AG04450 (cell line): Measurements from ENCODE around the gene SLC12A2. TPM values are rescaled to one million over a fixed set of nuclear protein-coding genes. Genes with fewer than 3 reads are reported as not detected.

ENCODE experiments used
- CTCF ChIA-PET: fragments of 300-600, 350-600 bp; formaldehyde crosslinking; extraction: SDS; loops from one replicate; lab custom pipeline; 2022; ENCODE audit warnings: antibody characterized with exemption, inconsistent platforms; lab: Charles Lee
- POLR2A ChIA-PET: fragments of 350-600 bp; formaldehyde crosslinking; extraction: SDS; loops from one replicate; lab custom pipeline; 2021; ENCODE audit warnings: antibody characterized with exemption, inconsistent platforms; lab: Yijun Ruan, JAX
- DNase-seq: peaks from one replicate; pipeline ENCODE4 v3.0.0-alpha.2; 2011; ENCODE audit warnings: low read depth, low spot score
- H3K27ac ChIP-seq: one replicate; pipeline ENCODE4 v1.5.1; 2012; ENCODE audit warnings: low read depth, low read length, control low read depth
- H3K27me3 ChIP-seq: one replicate; pipeline ENCODE4 v1.6.0; 2012; ENCODE audit warnings: low read length; ENCODE audit not compliant: control insufficient read depth, insufficient read depth
- H3K4me3 ChIP-seq: 2 replicates; pipeline ENCODE4 v1.5.1; 2011; ENCODE audit warnings: mild to moderate bottlenecking, low read depth, low read length, control low read depth
- H3K9me3 ChIP-seq: 2 replicates; pipeline ENCODE4 v1.5.1; 2012; ENCODE audit warnings: low read length; ENCODE audit not compliant: control insufficient read depth, insufficient read depth
- polyA plus RNA-seq: library from polyadenylated mRNA; depleted of rRNA; stranded (reverse); fragments of >200 nt; gene quantifications from 2 replicates; pipeline ENCODE4 v1.2.3, GENCODE V29; 2011
- TF ChIP-seq, protein P1 (sequence below): IDR thresholded peaks from 2 replicates; pipeline ENCODE4 v1.5.1; 2011; ENCODE audit warnings: low read depth, low read length, control low read depth, inconsistent platforms

Gene SLC12A2
- polyA plus RNA-seq, 1 experiment: 10.5 TPM

GRCh38 chr5:128074171-128074570, 9.4 kb upstream of the SLC12A2 start:
- Histone ChIP-seq H3K9me3 (no peaks in the 10 kb centered on the region), H3K27ac (no peak overlapping the region), H3K27me3 (no peaks in the 10 kb centered on the region), H3K4me3 (no peak overlapping the region)
- TF ChIP-seq, protein P1, sequence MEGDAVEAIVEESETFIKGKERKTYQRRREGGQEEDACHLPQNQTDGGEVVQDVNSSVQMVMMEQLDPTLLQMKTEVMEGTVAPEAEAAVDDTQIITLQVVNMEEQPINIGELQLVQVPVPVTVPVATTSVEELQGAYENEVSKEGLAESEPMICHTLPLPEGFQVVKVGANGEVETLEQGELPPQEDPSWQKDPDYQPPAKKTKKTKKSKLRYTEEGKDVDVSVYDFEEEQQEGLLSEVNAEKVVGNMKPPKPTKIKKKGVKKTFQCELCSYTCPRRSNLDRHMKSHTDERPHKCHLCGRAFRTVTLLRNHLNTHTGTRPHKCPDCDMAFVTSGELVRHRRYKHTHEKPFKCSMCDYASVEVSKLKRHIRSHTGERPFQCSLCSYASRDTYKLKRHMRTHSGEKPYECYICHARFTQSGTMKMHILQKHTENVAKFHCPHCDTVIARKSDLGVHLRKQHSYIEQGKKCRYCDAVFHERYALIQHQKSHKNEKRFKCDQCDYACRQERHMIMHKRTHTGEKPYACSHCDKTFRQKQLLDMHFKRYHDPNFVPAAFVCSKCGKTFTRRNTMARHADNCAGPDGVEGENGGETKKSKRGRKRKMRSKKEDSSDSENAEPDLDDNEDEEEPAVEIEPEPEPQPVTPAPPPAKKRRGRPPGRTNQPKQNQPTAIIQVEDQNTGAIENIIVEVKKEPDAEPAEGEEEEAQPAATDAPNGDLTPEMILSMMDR: no peak
- DNase-seq: no peak
- ChIA-PET POLR2A (no interaction called here), CTCF (no interaction called here)

- Histone ChIP-seq H3K27ac (no peak overlapping the region), H3K27me3 (no peaks in the 10 kb centered on the region), H3K4me3 (no peak overlapping the region), H3K9me3 (no peaks in the 10 kb centered on the region)
- TF ChIP-seq, protein P1: no peak
- CTCF ChIA-PET: no interaction called here
- no peak for DNase-seq
- POLR2A ChIA-PET: no interaction called here
Measured at GRCh38 chr5:128074953-128075352, 8.6 kb upstream of the SLC12A2 start.

DNA sequence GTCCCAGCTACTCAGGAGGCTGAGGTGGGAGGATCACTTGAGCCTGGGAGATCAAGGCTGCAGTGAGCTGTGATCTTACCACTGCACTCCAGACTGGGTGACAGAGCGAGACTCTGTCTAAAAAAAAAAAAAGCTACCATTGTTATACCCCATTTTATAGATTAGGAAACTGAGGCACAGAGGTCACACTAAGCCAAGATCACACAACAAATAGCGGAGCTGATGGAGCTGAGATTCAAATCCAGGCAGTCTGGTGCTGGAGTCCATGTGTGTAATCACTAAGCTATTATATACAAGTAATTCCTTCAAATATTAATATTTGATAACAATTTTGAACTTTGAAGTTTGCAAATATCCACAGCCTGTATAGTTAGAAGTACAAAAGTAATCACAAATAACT, 6.0 kb upstream of the SLC12A2 start:
- Histone ChIP-seq H3K9me3 (no peaks in the 10 kb centered on the region), H3K27ac (no peak overlapping the region), H3K4me3 (no peak overlapping the region), H3K27me3 (no peaks in the 10 kb centered on the region)
- TF ChIP-seq, protein P1: no peak
- DNase-seq: no peak
- ChIA-PET CTCF (interaction anchor here (0.6 to 1.5 kb wide), 5 partner anchors 89 to 514 kb away, joined by 3 to 5 read pairs (median 3); no protein-coding TSS in a partner anchor), POLR2A (no interaction called here)

DNA sequence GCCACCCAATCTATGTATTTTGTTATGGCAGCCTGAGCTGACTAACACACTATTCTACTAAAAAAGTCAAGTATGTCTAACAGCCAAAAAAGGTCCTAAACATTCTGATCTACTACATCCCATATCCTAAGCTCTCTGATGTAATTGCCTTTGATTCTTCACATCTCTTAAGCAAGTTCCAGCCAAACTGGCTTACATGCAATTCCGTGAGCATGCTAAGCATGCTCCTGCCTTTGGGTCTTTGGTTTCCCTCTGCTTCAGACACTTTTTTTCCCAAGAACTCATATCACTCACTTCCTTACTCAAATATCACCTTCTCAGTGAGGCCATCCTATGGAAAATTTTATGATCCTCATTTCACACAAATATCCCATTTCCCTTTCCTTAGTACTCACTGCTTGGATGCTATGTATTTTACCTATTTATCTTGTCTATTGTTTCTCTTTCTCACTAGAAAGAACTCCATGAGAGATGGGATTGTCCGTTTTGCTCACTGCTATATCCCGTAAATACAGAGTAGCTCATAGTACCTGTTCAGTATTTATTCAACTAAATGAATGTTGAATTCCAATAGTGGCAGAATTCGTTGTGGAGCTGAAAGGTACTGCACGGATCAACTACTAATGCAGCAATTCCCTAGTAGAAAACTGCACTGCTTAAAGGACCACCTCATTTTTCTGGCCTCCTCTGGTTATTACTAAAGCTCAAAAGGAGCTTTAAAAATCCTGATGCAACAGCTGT, 2.3 kb upstream of the SLC12A2 start:
- ChIA-PET POLR2A (interaction anchor here (1.2 kb wide), 1 partner anchor 327 kb away, joined by 3 read pairs; no protein-coding TSS in a partner anchor), CTCF (interaction anchor here (0.6 to 2.3 kb wide), 11 partner anchors 12 to 327 kb away, joined by 3 to 6 read pairs (median 4); no protein-coding TSS in a partner anchor)
- no peak for DNase-seq

More for the DNA sequence above, 2.3 kb upstream of the SLC12A2 start:
- H3K9me3 ChIP-seq: no peaks in the 10 kb centered on the region; the same call in 1 of the 2 replicates
- peak overlapping the region; percentile 87 for H3K4me3 ChIP-seq
- TF ChIP-seq, protein P1: peak; percentile 31
- no peak overlapping the region for H3K27ac ChIP-seq
- H3K27me3 ChIP-seq: no peaks in the 10 kb centered on the region
